NCI-H1105 (cell line): ENCODE results near the gene GBP2.
A peak's percentile ranks its signal among the peaks of the same experiment; 100 is the strongest.
"Not testable (repeated sequence)": the region's sequence is repeated elsewhere in the genome, so short reads cannot be mapped to it uniquely, and the experiment has no call there.

Experiments used
- DNase-seq: peaks from one replicate; lab custom pipeline; 2025; lab: John Stamatoyannopoulos, UW

Gene GBP2

GRCh38 chr1:89125913-89126580, at the start of gene GBP2:
Gene GBP2 (minus strand): TSS chr1:89126114. CDS start chr1:89121966, 4,148 bp downstream.
- DNase-seq: no peak

- no peak for DNase-seq
Observed at GRCh38 chr1:89174491-89174890, 48.6 kb upstream of the GBP2 start.

GRCh38 chr1:89172468-89173143, 46.7 kb upstream of the GBP2 start:
- DNase-seq: no peak

GRCh38 chr1:89171067-89171438, 45.1 kb upstream of the GBP2 start:
- DNase-seq: no peak

GRCh38 chr1:89170170-89171066, 44.5 kb upstream of the GBP2 start:
- no peak for DNase-seq

- DNase-seq: no peak
Observed at GRCh38 chr1:89169166-89169565, 43.3 kb upstream of the GBP2 start.

GRCh38 chr1:89167590-89168230, 41.8 kb upstream of the GBP2 start:
- peak; percentile 19 for DNase-seq

- no peak for DNase-seq
Observed at GRCh38 chr1:89166705-89167104, 40.8 kb upstream of the GBP2 start.

- no peak for DNase-seq
Observed at GRCh38 chr1:89165811-89166210, 39.9 kb upstream of the GBP2 start.

- no peak for DNase-seq
Observed at GRCh38 chr1:89151047-89151446, 25.1 kb upstream of the GBP2 start.

- no peak for DNase-seq
Observed at GRCh38 chr1:89149976-89150375, 24.1 kb upstream of the GBP2 start.

- no peak for DNase-seq
Observed at GRCh38 chr1:89149229-89149628, 23.3 kb upstream of the GBP2 start.

- no peak for DNase-seq
Observed at GRCh38 chr1:89147678-89148658, 22.1 kb upstream of the GBP2 start.

- no peak for DNase-seq
Observed at GRCh38 chr1:89146721-89147120, 20.8 kb upstream of the GBP2 start.

GRCh38 chr1:89143484-89143883, 17.6 kb upstream of the GBP2 start:
- no peak for DNase-seq

- DNase-seq: no peak
Observed at GRCh38 chr1:89142160-89142559, 16.2 kb upstream of the GBP2 start.

GRCh38 chr1:89133747-89134146, 7.8 kb upstream of the GBP2 start:
- DNase-seq: no peak

GRCh38 chr1:89130716-89131115, 4.8 kb upstream of the GBP2 start:
- no peak for DNase-seq

GRCh38 chr1:89129911-89130310, 4.0 kb upstream of the GBP2 start:
- no peak for DNase-seq

- not testable (repeated sequence) for DNase-seq
Observed at GRCh38 chr1:89128003-89128458, 2.1 kb upstream of the GBP2 start.
